ENCODE data around the gene CDHR5.

Gene CDHR5

DNA sequence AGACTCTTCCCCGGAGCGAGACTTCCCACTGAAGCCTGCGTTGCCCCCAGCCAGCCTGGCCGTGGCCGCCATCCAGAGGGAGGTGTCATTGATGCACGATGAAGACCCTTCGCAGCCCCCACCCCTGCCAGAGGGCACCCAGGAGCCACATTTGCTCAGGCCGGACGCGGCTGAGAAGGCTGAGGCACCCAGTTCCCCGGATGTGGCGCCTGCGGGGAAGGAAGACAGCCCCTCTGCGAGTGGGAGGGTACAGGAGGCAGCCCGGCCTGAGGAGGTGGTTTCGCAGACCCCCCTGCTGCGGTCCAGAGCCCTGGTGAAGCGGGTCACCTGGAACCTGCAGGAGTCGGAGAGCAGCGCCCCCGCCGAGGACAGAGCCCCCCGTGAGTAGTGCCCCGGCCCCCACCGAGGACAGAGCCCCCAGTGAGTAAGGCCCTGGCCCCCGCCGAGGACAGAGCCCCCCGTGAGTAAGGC, 15.4 kb downstream of the CDHR5 start:
- no peak for DNase-seq

DNA sequence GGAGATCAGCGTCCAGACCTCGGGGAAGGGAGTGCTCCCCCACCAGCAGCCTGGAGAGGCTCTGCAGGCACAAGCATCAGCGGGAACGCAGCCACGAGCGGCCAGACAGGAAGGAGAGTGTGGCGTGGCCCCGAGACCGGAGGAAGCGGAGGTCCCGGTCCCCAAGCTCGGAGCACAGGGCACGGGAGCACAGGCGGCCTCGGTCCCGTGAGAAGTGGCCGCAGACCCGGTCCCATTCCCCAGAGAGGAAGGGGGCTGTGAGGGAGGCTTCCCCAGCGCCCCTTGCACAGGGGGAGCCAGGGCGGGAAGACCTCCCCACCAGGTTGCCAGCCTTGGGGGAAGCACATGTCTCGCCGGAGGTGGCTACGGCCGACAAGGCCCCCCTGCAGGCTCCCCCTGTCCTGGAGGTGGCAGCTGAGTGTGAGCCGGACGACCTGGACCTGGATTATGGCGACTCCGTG, 15.9 kb downstream of the CDHR5 start:
- DNase-seq = no peak

DNA sequence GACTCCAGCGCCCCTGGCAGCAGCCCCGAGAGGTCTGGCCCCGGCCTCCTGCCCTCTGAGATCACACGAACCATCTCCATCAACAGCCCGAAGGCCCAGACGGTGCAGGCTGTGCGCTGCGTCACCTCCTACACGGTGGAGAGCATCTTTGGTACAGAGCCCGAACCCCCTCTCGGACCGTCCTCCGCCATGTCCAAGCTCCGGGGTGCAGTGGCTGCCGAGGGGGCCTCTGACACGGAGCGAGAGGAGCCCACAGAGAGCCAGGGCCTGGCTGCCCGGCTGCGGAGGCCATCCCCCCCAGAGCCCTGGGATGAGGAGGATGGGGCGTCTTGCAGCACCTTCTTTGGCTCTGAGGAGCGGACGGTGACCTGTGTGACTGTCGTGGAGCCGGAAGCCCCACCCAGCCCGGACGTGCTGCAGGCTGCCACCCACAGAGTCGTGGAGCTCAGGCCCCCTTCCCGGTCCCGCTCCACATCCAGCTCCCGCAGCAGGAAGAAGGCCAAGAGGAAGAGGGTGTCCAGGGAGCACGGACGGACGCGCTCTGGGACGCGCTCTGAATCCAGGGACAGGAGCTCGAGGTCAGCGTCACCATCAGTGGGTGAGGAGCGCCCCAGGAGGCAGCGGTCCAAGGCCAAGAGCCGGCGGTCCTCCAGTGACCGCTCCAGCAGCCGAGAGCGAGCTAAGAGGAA, 16.6 kb downstream of the CDHR5 start:
- DNase-seq = no peak

DNA sequence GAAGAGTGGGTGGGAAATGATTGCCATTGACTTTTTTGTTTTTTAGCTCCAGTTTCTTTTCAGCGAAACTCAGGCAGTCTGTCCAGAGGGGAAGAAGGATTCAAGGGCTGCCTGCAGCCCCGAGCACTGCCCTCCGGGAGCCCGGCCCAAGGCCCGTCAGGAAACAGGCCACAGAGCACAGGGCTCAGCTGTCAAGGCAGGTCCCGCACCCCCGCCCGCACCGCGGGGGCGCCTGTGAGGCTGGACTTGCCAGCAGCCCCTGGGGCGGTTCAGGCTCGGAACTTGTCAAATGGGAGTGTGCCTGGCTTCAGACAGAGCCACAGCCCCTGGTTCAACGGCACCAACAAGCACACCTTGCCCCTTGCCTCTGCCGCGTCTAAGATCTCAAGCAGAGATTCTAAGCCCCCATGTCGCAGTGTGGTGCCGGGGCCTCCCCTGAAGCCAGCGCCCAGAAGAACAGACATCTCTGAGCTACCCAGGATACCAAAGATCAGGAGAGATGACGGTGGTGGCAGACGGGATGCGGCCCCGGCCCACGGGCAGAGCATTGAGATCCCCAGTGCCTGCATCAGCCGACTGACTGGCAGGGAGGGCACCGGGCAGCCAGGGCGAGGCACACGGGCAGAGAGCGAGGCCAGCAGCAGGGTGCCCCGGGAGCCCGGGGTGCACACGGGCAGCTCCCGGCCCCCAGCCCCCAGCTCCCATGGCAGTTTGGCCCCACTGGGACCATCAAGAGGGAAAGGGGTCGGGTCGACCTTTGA, 17.6 kb downstream of the CDHR5 start:
- DNase-seq = no peak

DNA sequence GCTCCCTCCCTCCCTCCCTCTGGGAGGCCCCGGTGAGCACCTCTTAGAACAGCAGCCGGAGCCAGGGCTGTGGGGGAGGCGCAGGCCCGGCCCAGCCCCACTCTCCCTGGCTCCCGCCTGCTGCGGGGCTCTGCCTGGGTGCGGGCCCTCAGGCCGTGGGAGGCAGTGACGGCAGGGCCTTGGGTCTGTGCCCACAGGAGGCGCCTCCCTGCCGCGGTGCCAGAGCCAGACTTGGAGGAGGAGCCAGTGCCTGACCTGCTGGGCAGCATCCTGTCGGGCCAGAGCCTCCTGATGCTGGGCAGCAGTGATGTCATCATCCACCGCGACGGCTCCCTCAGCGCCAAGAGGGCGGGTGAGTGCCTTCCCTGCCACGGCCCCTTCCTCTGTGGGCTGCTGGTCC, 18.5 kb downstream of the CDHR5 start:
- DNase-seq = no peak

DNA sequence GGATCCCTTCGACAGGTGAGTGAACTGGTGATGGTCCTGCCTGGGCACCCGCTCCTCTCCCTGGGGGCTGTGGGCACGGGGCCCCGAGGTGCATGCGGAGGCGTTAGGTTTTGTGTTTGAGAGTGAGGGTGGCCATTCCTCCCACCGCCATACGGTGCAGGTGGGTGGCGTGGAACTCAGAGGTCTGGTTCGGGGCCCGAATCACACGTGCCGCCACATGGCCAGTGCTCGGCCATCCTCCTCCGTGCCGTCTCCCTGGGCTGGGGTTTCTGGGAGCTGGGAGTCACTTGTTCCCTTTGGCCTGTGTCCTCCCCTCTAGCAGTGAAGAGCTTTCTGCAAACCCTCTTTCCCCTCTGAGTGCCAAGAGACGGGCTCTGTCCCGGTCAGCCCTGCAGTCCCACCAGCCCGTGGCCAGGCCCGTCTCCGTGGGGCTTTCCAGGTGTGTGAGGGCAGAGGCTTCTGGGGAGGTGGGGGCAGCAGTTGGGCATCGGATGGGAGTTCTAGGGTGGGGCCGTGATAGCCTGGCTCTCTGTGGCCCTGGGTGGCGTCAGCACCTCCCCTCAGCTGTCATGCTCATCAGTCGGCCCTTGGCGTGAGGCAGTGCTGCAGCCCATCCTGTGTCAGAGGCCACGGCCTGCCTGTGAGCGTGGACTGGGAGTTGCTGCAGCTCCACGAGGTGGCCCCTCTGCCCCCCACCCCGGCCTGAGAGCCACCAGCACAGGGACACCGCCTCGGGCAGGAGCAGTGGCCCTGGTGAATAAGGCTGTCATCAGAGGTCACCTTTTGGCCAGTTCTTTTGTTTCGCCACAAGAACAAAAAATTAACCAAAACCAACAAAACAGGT, 19.2 kb downstream of the CDHR5 start:
- DNase-seq = no peak

DNA sequence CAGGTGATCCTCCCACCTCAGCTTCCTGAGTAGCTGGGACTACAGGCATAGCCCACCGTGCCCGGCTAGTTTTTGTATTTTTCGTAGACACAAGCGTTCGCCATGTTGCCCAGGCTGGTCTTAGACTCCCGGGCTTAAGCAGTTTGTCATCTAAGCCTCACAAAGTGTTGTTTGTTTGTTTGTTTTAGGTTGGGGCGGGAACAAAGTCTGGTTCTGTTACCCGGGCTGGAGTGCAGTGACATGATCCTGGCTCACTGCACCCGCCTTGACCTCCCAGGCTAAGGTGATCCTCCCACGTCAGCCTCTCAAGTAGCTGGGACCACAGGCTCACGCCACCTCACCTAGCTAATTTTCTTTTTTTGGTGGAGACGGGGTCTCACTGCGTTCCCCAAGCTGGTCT, 21.6 kb downstream of the CDHR5 start:
- no peak for DNase-seq

DNA sequence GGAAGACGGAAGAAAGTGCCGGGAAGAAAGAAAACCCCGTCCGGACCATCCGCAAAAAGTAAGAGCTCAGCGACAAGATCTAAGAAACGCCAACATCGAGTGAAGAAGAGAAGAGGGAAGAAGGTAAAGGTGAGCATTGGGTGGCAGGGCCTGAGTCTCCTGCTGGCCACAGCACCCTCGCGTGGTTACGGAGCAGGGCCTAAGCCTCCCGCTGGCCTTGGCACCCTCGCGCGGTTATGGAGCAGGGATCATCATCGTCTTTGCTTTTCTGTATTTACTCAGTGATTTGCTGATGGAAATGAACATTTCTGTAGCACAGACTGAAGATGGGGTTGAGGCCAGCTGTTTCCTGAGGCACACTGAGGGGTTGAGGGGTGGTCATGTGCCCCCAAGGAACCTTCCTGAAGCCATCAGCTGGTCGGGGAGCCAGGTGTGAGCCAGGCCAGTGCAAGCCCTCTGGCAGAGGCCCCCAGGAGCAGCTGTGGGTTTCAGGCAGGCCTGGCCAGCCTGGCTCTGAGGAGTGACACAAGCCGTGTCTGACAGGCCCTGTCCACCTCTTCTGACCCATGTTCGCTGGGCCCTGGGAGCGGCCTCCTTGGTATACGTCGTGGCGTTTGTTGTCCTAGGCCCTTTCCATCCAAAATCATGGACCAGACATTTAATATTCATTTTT, 23.0 kb downstream of the CDHR5 start:
- DNase-seq = no peak

DNA sequence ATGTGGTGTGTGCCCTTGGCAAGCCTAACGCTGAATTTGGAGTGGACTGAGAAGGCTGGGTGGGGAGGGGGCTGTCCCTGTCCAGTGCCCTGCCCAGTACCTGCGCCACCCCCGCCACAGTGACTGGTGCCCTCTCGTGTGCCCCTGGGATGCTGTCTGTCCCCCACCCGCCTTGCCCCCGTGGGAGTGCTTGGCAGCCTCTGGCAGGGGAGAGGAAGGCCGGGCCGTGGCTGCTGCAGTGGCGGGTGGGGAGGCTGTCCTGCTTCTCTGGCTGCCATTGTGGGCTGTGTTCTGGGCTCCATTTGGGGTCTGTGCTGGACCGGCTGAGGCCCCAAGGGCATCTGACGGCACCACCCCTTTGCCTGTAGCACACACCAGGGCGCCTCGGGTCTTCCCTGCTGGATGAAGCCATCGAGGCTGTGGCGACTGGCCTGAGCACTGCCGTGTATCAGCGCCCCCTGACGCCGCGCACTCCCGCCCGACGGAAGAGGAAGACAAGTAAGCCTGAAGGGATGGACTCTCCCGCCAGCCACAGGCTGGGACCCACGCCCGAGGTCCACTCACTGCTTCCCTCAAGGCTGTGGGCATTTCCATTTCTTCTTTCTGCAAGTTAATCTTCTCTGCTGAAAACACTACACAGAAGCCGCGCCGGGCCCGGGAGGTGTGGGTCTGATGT, 26.6 kb downstream of the CDHR5 start:
- no peak for DNase-seq

DNA sequence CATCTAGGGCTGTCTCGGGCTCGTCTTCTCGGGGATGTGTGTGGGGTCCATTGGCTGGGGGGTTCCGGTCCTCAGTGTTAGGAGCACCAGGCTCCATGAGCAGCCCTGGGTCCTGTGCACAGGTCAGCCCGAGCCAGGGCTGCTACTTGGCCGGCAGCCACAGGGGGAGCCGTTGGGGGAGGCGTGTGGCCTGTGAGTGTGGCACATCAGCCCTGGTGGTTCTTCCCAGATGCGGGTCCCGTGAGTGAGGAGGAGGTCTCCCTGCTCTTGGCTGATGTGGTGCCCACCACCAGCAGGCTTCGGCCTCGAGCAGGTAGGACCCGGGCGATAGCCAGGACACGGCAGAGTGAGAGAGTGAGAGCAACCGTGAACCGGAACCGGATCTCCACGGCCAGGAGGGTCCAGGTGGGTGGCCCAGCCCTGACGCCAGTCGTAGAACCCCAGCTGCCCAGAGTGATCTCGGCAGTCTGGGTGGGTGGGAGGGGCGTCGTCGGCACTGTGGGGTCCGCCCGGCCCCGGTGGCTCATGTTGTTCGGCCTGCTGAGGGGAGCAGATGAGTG, 27.5 kb downstream of the CDHR5 start:
- DNase-seq = no peak

DNA sequence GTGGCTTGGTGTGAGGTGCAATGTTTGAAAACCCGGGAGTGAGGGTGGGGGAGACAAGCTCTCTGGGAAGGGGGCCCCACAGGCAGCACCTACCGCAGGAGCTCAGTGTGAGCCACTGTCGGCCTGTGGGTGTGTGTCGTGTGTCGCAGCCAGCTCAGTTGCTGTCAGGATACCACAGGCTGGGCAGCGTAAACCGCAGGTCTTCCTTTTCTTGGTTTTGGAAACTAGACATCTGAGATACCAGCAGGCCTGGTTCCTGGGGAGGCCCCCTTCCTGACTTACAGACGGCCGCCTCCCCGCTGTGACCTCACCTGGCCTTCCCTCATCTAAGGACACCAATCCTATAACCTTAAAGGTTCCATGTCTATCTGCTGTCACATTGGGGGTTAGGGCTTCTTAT, 28.4 kb downstream of the CDHR5 start:
- DNase-seq = no peak

DNA sequence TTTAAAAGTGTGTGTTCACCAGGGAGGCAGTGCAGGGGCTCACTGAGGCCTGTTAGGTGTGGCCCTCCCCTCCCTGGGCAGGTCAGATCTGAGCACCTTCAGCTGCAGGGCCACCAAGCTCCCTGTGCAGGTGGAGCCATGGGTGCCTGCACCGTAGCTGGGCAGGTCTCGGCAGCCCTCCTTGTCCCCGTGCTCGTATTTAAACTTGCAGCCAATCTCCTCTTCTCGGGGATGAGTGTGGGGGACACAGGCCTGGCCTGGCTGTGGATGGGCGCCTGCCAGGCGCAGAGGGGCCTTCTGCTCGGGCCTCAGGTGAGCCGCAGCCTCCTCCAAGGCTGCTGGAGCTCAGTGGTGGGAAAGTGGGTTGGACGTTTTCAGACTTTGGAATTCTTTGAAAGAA, 29.4 kb downstream of the CDHR5 start:
- DNase-seq = no peak

DNA sequence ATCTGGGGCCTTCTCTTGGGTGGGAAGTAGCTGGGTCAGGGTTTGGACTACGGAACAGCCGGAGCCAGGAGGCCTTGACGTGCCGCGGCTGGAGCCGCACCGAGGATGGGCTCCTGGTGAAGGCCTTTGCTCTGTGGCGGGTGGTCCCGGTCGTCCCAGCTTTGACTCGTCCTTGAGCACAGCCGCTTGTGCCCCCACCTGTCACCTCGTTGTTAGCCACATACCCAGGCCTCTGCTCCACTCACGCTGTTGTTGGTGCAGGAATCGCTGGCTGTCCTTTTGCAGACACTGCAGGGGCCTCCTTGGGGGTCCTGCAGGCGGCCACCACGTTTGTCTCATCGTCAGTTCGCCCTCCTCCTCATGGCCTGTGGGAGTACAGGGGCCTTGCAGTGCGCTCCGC, 31.4 kb downstream of the CDHR5 start:
- no peak for DNase-seq

DNA sequence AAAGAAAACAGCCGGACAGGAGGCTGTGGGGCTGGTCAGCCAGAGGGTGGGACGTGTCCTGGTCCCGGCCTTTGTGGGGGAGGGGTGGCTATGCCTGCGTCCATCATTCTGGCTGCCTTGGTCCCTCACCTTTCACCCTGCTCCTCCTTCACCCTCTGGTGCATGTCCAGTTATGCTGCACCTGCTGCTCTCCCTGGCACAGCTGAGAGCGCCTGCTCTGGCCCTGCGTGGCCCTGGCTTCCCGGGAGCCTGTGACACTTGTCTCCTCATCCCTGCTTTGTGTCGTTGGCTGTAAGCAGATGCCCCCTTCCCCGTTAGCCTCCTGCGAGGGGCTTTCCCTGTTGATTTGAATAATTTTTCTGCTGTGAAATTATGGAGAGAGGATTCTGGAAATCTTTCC, 31.8 kb downstream of the CDHR5 start:
- no peak for DNase-seq

DNA sequence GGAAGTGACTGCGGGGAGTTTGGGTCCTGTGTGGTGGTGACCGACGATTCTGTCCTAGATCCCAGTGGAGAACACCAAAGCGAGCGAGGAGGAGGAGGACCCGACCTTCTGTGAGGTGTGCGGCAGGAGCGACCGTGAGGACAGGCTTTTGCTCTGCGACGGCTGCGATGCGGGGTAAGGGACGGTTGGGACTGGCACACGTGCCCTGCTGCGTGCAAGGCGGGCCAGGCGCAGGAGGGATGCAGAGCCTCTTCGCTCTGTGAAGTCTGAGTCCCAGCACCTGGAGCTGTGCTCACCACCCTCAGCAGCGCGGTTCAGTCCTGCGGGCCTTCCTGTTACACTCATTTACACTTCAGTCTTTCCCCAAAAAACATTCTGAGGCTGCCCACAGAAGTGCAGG, 32.3 kb downstream of the CDHR5 start:
- no peak for DNase-seq

DNA sequence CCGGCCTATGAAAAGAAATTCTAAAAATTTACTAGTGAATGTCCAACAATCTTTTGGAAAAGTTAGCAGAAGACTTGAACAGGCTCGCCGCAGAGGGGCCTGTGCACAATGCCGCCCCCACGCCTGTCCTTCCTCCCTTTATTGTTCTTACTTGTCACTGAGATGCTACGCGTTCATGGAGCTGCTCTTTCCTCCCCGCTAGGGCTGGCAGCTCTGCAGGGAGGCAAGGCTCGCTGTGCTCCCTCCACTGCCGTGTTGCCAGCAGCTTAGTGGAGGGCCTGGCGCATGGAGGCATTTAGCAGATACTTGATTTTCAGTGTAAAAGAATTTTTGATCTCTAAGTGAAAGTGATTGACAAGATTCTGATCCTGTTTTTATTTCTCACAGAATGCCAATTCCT, 33.8 kb downstream of the CDHR5 start:
- DNase-seq = no peak

DNA sequence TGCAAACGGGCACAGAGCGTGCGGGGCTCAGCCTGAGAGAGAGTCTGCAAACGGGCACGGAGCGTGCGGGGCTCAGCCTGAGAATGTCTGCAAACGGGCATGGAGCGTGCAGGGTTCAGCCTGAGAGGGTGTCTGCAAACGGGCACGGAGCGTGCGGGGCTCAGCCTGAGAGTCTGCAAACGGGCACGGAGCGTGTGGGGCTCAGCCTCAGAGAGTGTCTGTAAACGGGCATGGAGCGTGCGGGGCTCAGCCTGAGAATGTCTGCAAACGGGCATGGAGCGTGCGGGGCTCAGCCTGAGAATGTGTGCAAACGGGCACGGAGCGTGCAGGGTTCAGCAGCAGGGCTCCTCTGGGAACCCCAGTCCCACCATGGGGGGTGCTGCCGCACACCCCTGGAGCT, 35.0 kb downstream of the CDHR5 start:
- DNase-seq = no peak

DNA sequence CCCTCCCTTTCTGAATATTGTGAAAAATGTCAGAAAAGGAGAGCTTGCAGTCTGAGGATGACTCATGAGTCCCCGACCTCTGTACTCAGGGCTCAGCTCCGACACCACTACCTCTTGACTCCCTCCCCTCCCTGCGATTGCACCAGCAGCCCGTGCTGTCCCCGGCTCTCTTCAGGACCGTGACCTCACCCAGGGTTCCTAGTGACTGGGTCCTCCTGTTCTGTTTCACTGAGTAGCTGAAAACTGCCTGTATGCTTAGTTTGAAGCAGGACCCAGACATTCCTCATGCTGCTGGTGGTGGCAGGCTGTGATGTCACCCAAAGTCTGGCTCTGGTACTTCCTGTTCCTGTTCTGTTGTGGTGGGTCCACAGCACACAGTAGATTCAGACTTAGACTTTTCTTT, 36.8 kb downstream of the CDHR5 start:
- no peak for DNase-seq

DNA sequence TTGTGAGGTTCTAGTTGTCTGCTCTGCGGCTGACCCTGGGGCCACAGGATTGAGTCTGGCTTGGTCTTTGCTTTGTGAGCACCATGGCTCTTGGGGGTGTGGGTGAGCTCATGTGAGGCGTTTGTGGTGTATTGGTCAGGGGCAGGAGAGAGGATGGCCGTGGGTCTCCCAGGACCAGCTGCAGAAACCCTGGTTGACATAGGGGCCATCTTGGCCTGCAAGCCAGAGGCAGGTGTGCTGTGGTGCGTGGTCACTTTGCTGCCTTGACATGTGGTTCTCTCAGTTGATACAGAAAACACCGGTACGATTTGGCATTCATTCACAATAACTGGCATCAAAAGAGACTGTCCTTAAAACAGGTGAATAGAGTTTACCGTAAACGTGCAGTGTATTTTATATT, 37.2 kb downstream of the CDHR5 start:
- DNase-seq = no peak

DNA sequence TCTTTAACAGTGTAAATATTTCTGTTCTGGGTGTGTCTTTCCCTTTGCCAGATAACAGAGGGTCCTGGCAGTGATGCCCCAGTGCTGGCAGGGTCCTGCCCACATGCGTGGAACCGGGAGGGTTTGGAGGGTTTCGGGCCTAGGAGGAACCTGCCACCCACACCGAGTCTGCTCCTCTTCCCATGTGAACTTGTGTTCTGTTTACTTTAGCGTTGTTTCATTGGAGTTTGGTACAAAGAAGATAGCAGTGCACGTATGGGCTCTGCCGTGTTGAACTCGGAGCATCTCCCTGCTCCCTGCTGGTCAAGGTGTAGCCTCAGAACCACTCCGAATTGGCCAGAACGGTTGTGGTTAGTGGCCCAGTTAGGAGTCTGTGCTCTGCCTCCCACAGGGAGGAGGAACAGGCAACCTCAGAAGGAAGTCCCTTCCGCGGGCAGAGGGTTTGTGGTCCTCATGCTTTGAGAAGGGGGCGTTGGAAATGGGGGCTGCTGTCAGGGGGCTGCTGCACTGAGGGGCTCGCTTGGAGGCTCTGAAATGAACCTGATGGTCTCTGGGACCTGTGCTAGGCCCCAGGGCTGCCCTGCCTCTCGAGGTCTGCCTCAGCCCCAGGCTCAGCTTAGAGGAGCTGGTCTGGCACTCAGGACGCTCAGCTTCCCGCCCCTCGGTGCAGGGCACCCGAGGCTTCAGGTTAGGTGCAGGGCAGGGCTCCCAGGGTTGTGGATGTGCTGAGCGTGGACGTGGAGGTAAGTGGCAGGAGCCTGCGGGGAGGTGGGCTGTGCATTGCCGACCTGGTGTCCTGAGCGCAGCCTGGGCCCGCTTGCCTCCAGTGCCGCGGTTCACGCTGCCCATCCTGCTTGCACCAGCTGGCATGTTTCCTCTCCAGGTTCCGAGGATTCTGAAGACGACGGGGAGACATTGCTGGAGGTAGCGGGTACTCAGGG, 38.1 kb downstream of the CDHR5 start:
- no peak for DNase-seq

DNA sequence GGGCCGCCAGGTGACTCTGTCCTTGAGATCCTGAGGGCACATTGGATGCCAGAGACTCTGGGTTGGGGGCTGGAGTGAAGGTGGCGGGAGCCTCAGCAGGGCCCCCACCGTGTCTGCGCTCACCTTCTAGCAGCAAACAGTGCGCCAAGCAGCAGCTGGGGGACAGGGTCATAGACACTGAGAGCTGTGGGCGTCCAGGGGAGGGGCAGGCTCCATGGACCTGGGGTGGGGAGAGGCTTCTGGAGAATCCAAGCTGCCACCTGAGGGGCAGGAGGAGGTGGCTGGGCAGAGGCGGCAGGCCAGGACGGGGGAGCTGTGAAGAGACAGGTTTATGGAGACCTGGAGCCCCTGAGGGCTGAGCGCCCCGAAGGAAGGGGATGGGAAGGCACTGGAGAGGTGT, 40.5 kb downstream of the CDHR5 start:
- DNase-seq = no peak

All from fibroblast of upper back skin (primary cell).